ENCODE data around the gene AMDHD1.
A peak's percentile ranks its signal among the peaks of the same experiment; 100 is the strongest.

AMDHD1 gene

DNA sequence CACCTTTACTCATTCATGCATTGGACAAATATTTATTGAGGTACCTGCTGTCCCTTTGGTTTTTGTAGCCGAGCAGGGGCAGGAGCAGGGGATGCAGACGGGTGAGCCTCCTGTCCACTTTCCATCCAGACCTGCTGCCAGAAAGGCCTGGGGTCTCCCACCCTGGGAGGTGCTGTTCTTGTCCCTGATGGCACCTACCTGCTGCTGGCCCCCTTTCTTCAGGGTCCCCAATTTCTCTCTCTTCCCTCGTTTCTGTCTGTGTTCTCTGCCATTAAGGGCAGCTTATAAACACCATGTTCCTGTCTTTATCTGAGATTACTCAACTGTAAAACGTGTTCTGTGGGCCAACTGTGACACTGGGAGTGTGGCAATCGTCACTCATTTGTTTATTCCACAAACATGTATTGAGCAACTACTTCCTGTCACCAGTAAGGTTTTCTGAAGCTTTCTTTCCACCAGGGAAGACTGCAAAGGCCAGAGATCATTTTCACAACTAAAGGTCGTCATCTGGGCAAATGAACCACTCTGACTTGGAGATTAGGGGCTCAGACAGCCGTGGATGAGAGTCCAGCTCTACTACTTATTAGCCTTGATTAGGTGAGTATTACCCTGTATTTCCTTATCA is 53.0 kb downstream of the AMDHD1 start, which contains the start of gene HAL:
HAL (minus strand) TSS at position 311 of the 625 bp plus-strand sequence. CDS start 434 bp downstream, outside the sequence.
- no peak for DNase-seq

DNA sequence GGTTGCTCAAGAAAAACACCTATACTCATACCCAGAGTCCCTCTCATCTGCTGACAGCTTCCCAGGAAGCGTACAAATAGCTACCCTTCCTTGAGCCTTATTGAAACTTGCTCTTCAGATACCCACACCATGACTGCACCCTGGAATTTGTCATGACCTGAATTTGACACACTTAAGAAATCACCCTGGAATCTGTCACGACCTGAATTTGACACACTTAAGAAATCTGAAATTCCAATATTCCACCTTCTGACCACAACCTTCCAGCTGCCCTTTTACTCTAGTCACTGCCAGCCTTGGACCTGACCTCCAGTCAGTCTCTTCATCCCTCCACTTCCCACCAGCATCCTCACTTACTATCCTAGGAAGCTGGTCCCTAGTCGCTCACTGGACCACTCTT is 54.1 kb downstream of the AMDHD1 start:
- DNase-seq: no peak

DNA sequence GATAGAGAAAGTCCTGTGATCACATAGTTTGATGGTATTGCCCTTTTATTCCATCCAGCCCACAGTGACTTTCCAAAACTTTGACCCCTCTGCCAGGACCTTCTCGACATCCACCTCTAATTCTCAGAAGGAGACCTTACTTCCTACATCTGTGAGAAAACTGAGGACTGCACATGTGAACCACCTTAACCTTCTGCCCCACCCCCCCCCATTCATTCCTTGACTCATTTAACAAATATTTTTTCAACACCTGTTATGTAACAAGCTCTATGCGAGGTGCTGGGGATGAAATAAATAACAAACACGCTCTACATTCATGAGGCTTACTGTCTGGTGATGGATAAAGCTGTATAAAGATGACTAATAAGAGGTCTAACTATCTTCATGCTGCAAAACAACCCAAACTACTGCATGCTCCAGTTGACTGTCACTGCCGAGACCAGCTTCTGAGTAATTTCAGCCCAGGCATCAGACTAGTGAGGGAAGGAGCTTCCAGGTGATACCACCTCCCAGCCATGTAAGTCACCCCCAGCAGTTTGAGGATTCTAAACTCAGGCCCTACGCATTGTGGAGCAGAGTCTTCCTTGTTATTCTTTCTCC is 54.9 kb downstream of the AMDHD1 start:
- DNase-seq: no peak

DNA sequence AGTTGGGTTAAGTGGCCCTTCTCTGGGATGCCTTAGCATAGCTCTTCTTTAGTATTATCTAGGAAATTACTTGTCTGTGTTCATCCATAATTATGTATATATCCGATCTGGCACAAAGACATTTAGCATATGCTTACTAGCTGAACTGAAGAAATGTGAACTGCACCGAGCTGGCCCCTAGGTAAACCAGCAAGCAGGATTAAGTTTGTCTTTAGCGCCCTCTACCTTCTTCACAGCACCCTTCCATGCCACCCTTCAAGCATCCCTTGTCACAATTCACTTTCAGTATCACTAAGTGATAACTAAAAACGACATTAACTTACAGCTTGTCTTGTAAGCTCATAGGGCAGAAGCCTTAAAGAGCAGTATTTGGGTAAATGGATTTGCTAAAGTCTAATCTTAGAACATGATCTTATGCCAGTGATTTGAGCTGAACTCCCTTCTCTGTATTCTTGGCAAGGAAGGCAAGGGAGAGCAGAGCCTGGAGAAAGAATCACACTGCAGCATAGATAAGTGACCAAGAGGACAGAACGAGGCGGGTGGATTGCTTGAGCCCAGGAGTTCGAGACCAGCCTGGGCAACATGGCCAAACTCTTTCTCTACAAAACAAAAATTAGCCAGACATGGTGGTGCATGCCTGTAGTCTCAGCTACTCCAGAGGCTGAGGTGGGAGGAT is 55.6 kb downstream of the AMDHD1 start:
- peak; percentile 32 for DNase-seq

DNA sequence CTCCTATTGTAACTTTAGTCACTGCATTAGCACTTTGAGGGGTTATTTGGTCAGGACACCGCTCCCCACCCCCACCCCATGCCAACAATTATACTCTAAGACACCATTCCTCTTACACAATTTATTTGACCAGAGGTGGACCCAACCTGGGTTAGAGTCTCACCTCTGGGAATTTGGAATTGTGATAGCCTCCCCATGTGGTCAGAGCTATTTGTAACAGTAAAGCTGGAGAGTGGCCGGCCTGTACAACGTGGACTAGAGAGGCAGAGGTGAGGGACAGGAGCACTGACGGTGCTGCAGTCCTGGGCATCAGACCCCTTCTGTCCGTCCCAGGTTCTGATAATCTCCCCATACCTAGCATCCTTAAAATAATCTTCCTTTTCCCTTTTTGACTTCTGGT is 56.4 kb downstream of the AMDHD1 start:
- no peak for DNase-seq

DNA sequence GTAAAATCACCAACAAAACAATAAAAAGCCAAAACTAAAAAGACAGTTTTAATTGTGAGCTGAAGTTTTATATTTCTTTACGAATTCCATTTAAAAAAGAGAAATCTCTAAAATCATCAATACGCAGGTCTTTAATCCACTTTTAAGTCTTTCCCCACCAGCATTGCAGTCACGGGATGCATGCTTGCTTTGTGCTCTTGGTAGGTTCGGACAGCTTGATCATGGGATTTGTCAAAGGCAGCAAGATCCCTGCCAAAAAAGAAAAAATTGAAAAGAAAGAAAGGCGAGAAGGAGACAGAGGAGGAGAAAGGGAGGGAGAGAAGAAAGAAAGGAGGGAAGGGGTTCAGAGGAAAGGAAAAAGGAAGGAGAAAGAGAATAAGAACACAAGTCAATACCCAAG is 57.7 kb downstream of the AMDHD1 start:
- no peak for DNase-seq

DNA sequence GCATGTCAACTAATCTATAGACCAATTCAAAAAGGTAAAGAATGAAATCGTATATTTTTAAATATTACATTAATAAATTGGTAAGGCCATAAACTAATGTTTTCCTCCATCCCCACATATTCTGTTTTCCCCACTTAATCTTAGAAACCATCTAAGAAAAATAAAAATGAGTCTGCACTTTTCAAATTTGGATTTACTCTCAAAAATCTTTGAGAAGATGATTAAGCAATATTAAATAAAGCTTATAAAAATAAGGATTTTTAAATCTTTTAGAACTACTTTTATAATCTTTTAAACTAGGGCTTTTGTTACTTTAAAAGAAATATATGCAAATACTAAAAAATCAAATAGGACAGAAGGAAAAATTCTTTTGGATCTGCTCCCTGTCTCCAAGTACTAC is 63.6 kb downstream of the AMDHD1 start:
- no peak for DNase-seq

DNA sequence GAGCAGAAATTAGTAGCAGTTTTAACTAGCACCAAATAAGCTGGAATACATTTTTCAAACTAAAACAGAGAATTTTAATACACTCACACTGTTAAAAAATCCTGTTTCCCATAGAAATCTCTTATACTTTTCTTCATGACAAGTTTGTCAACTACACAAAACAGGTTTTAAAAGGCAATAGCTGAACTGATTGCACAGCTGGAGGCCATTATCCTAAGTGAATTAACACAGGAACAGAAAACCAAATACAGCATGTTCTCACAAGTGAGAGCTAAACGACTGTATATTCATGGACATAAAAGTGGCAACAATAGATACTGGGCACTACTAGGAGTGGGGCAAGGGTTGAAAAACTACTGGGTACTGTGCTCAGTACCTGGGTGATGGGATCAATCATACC is 64.6 kb downstream of the AMDHD1 start:
- no peak for DNase-seq

DNA sequence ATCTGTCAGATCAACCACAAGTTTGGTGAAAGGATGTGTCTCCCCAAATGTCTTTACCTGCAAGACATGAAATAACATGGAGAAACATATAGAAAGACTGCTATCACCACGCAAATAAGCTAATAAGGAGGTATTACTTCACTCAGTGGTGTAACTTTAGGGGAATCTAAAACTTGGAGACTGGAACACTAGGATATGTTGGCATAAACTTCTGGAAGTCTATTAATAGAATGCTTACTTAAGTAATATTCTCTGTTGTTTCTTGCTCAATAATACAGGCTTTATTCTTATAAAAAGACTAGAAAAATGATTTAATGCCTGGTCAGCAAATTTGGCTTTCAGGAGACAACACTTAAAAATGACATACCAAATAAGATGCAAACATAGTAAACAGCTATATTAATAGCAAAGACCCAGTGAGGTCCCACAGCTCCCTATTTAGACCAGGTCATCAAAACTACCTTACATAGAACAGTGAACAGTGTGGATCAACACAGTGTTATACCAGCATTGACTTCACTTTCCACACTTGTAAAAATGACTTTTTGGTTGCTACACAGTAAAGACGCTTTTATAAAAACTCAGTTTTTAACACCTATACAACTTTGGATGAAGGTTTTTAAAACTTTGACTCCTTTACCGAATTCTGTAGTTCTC is 71.9 kb downstream of the AMDHD1 start:
- no peak for DNase-seq

DNA sequence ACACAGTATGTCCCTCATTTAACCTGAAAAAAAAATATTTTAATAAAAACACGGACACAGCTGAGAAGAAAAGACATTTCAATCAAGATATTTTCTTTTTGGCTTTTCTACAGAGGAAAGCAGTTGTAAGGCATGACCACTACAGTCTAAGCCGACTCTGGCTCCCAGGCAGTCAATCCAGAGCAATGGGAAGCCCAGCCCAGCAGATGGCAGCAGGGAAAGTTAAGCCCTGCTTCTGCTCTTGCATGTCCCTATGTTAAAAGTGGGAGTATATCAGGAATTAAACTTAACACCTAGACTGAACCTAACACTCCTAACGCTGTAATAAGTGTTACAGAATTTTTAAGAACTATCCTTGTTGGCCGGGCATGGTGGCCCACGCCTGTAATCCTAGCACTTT is 72.5 kb downstream of the AMDHD1 start:
- no peak for DNase-seq
